DOHH2 (cell line): Measurements from ENCODE around the gene POLD3.

Source experiments
- H3F3A ChIP-seq: fragments of 200-600 bp; sonication (generic), shearing (Covaris generic); 2 replicates; pipeline ENCODE4 v1.6.0; 2016; ENCODE audit warnings: antibody characterized with exemption, mild to moderate bottlenecking; ENCODE audit not compliant: control insufficient read depth, insufficient read depth
- H3K27ac ChIP-seq: fragments of 200-600 bp; sonication (generic); 2 replicates; pipeline ENCODE4 v1.5.1; 2014; ENCODE audit warnings: low read depth, mild to moderate bottlenecking, low read length, moderate library complexity
- H3K27me3 ChIP-seq: fragments of 200-600 bp; sonication (generic); 2 replicates; pipeline ENCODE4 v1.6.1; 2014; ENCODE audit warnings: mild to moderate bottlenecking, low read length, mixed read lengths; ENCODE audit not compliant: control insufficient read depth
- H3K36me3 ChIP-seq: fragments of 200-600 bp; sonication (generic); 2 replicates; pipeline ENCODE4 v1.6.1; 2014; ENCODE audit warnings: mild to moderate bottlenecking, low read length, moderate library complexity, mixed read lengths; ENCODE audit not compliant: control insufficient read depth
- H3K4me1 ChIP-seq: fragments of 200-600 bp; sonication (generic); 2 replicates; pipeline ENCODE4 v1.6.1; 2014; ENCODE audit warnings: mild to moderate bottlenecking, low read length, mixed read lengths; ENCODE audit not compliant: control insufficient read depth
- H3K4me2 ChIP-seq: fragments of 200-600 bp; sonication (generic); 2 replicates; pipeline ENCODE4 v1.6.0; 2014; ENCODE audit warnings: mild to moderate bottlenecking, low read length, moderate library complexity
- H3K4me3 ChIP-seq: fragments of 200-600 bp; sonication (generic); 2 replicates; pipeline ENCODE4 v1.5.1; 2014; ENCODE audit warnings: mild to moderate bottlenecking, low read length, mixed read lengths
- H3K79me2 ChIP-seq: fragments of 200-600 bp; sonication (generic); 2 replicates; pipeline ENCODE4 v1.6.1; 2014; ENCODE audit warnings: mild to moderate bottlenecking, low read length, mixed read lengths; ENCODE audit not compliant: control insufficient read depth
- H3K9me2 ChIP-seq: fragments of 200-600 bp; sonication (generic); replicated peaks from 2 replicates; pipeline ENCODE4 v1.6.1; 2014; ENCODE audit warnings: mild to moderate bottlenecking, low read length, mixed read lengths; ENCODE audit not compliant: control insufficient read depth
- H3K9me3 ChIP-seq: fragments of 200-600 bp; sonication (generic); 2 replicates; pipeline ENCODE4 v1.6.1; 2014; ENCODE audit warnings: antibody characterized with exemption, low read length, mixed read lengths; ENCODE audit not compliant: control insufficient read depth, insufficient read depth
- H4K20me1 ChIP-seq: fragments of 200-600 bp; sonication (generic); 2 replicates; pipeline ENCODE4 v1.6.0; 2014; ENCODE audit warnings: low read depth, mild to moderate bottlenecking, antibody characterized with exemption, low read length, moderate library complexity; ENCODE audit not compliant: control insufficient read depth, insufficient read depth
- CTCF ChIP-seq: fragments of 200-600 bp; sonication (generic); IDR thresholded peaks from one replicate; pipeline ENCODE4 v1.5.1; 2014; ENCODE audit warnings: antibody characterized with exemption, mild to moderate bottlenecking, low read depth, low read length; ENCODE audit not compliant: poor library complexity, severe bottlenecking
- EZH2phosphoT487 ChIP-seq: fragments of 200-600 bp; sonication (generic); IDR thresholded peaks from 2 replicates; pipeline ENCODE4 v1.6.1; 2017; ENCODE audit warnings: borderline replicate concordance, mild to moderate bottlenecking, antibody characterized with exemption, low read length, moderate library complexity, mixed read lengths

Gene POLD3

GRCh38 chr11:74612877-74613276 is 20.5 kb downstream of the POLD3 start:
- Histone ChIP-seq H3K9me2 (no peaks in the 10 kb centered on the region), H3K4me3 (no peak overlapping the region), H3K9me3 (no peaks in the 10 kb centered on the region), H3K79me2 (peaks cover 24% of the 10 kb centered on the region), H3K4me1 (no peaks in the 10 kb centered on the region), H3F3A (no peaks in the 10 kb centered on the region), H3K36me3 (peaks cover 88% of the 10 kb centered on the region), H3K27ac (no peak overlapping the region), H3K27me3 (no peaks in the 10 kb centered on the region), H4K20me1 (no peaks in the 10 kb centered on the region), H3K4me2 (no peak overlapping the region)
- no peak for TF ChIP-seq EZH2phosphoT487
- TF ChIP-seq CTCF: no peak

GRCh38 chr11:74615311-74615710 is 22.9 kb downstream of the POLD3 start:
- Histone ChIP-seq H3K27me3 (no peaks in the 10 kb centered on the region), H3K4me1 (no peaks in the 10 kb centered on the region), H3K9me3 (no peaks in the 10 kb centered on the region), H3K79me2 (peaks cover 9% of the 10 kb centered on the region), H3K36me3 (peaks cover 94% of the 10 kb centered on the region), H3K9me2 (no peaks in the 10 kb centered on the region), H3K4me2 (no peak overlapping the region), H4K20me1 (no peaks in the 10 kb centered on the region), H3F3A (no peaks in the 10 kb centered on the region), H3K27ac (no peak overlapping the region), H3K4me3 (no peak overlapping the region)
- TF ChIP-seq EZH2phosphoT487: no peak
- no peak for TF ChIP-seq CTCF

GRCh38 chr11:74615988-74616387 is 23.6 kb downstream of the POLD3 start:
- Histone ChIP-seq H3K4me2 (no peak overlapping the region), H3K36me3 (peaks cover 94% of the 10 kb centered on the region), H3K4me3 (no peak overlapping the region), H3K27ac (no peak overlapping the region), H3K27me3 (no peaks in the 10 kb centered on the region), H3K79me2 (peaks cover 8% of the 10 kb centered on the region), H3K4me1 (no peaks in the 10 kb centered on the region), H4K20me1 (no peaks in the 10 kb centered on the region), H3F3A (no peaks in the 10 kb centered on the region), H3K9me3 (no peaks in the 10 kb centered on the region), H3K9me2 (no peaks in the 10 kb centered on the region)
- TF ChIP-seq EZH2phosphoT487: no peak
- TF ChIP-seq CTCF: no peak

GRCh38 chr11:74620531-74620930 is 28.1 kb downstream of the POLD3 start:
- H4K20me1 ChIP-seq: no peaks in the 10 kb centered on the region
- no peaks in the 10 kb centered on the region for H3F3A ChIP-seq
- no peaks in the 10 kb centered on the region for H3K9me2 ChIP-seq
- H3K9me3 ChIP-seq: no peaks in the 10 kb centered on the region
- H3K4me1 ChIP-seq: no peaks in the 10 kb centered on the region
- no peak overlapping the region for H3K4me3 ChIP-seq
- no peaks in the 10 kb centered on the region for H3K27me3 ChIP-seq
- H3K27ac ChIP-seq: no peak overlapping the region
- H3K4me2 ChIP-seq: no peak overlapping the region
- peaks cover 5% of the 10 kb centered on the region for H3K79me2 ChIP-seq
- no peak for TF ChIP-seq EZH2phosphoT487
- TF ChIP-seq CTCF: no peak
- peaks cover 82% of the 10 kb centered on the region for H3K36me3 ChIP-seq
